ENCODE results near the gene OR10G2.
A peak's percentile ranks its signal among the peaks of the same experiment; 100 is the strongest.
"Not testable (repeated sequence)": the region's sequence is repeated elsewhere in the genome, so short reads cannot be mapped to it uniquely, and the experiment has no call there.

OR10G2 gene

DNA sequence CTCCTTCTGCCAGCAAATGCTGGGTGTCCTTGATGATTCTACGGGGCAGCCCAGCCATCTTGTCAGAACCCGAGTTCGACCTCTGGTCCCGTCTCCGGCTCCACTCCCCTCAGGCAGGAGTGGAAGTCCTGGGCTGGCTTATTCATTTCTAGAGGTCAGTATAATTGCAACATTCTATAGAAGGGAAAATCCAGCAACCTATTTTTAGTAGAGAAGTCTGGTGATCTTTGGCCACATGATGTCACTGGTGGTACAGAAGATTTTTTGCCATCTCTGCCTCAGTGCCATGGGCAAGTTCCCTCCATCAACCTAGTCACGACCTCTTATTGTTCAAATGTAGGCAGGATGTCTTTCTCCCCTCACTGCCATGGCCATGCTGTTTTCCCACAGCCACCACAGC, 22.4 kb downstream of the OR10G2 start:
- no peak overlapping the region for H3K4me3 ChIP-seq (ENCODE audit: low read depth, low read length)
- TF ChIP-seq, protein P1, sequence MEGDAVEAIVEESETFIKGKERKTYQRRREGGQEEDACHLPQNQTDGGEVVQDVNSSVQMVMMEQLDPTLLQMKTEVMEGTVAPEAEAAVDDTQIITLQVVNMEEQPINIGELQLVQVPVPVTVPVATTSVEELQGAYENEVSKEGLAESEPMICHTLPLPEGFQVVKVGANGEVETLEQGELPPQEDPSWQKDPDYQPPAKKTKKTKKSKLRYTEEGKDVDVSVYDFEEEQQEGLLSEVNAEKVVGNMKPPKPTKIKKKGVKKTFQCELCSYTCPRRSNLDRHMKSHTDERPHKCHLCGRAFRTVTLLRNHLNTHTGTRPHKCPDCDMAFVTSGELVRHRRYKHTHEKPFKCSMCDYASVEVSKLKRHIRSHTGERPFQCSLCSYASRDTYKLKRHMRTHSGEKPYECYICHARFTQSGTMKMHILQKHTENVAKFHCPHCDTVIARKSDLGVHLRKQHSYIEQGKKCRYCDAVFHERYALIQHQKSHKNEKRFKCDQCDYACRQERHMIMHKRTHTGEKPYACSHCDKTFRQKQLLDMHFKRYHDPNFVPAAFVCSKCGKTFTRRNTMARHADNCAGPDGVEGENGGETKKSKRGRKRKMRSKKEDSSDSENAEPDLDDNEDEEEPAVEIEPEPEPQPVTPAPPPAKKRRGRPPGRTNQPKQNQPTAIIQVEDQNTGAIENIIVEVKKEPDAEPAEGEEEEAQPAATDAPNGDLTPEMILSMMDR (IDR thresholded peaks at IDR 0.05; ENCODE audit: insufficient read depth, low read depth, low read length, missing control alignments) = no peak
- peak; percentile 6 for DNase-seq (ENCODE audit: low read depth)

DNA sequence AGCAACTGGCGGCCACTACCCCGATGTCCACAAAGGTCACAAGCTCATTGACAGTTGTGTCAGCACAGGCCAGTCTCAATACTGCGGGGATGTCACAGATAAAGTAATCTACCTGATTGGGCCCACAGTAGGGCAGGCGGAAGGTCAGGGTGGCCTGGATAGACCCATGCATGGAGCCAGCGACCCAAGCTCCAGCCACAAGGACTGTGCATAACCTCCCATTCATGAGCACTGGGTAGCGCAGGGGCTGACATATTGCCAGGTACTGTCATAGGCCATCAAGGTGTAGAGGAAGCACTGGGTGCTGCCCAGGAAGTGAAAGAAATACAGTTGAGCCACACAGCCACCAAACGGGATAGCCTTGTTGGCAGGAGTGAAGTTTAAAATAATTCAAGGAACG, 32.6 kb downstream of the OR10G2 start:
- DNase-seq (ENCODE audit: low read depth); H3K4me3 ChIP-seq (ENCODE audit: low read depth, low read length): not testable (repeated sequence)

GRCh38 chr14:21589317-21589716, 45.4 kb downstream of the OR10G2 start:
- TF ChIP-seq, protein P1 (IDR thresholded peaks at IDR 0.05; ENCODE audit: insufficient read depth, low read depth, low read length, missing control alignments) = no peak
- no peak overlapping the region for H3K4me3 ChIP-seq (ENCODE audit: low read depth, low read length)
- no peak for DNase-seq (ENCODE audit: low read depth)
